GM23248 (cell line): ENCODE results near the gene DENND4C. TPM values are rescaled to one million over a fixed set of nuclear protein-coding genes. Genes with fewer than 3 reads are reported as not detected.
"Not testable (repeated sequence)": the region's sequence is repeated elsewhere in the genome, so short reads cannot be mapped to it uniquely, and the experiment has no call there.

Source experiments
- DNase-seq: peaks from one replicate; pipeline ENCODE4 v3.0.0-alpha.2; 2015
- H2AFZ ChIP-seq: fragments of 200-600 bp; sonication (generic); 2 replicates; pipeline ENCODE4 v1.6.1; 2016; ENCODE audit warnings: antibody characterized with exemption
- H3F3A ChIP-seq: fragments of 200-600 bp; sonication (generic); 2 replicates; pipeline ENCODE4 v1.6.1; 2016; ENCODE audit warnings: mild to moderate bottlenecking, antibody characterized with exemption, mixed run types; ENCODE audit not compliant: insufficient read depth
- H3K27ac ChIP-seq: fragments of 200-600 bp; sonication (generic); 2 replicates; pipeline ENCODE4 v1.5.1; 2016; ENCODE audit warnings: mild to moderate bottlenecking
- H3K27me3 ChIP-seq: fragments of 200-600 bp; sonication (generic); replicated peaks from 2 replicates; pipeline ENCODE4 v1.6.1; 2016; ENCODE audit warnings: mild to moderate bottlenecking; ENCODE audit not compliant: insufficient read depth
- H3K36me3 ChIP-seq: fragments of 200-600 bp; sonication (generic); 2 replicates; pipeline ENCODE4 v1.6.1; 2016; ENCODE audit warnings: low read depth, mild to moderate bottlenecking
- H3K4me1 ChIP-seq: fragments of 200-600 bp; sonication (generic); 2 replicates; pipeline ENCODE4 v1.6.1; 2016; ENCODE audit warnings: mild to moderate bottlenecking; ENCODE audit not compliant: insufficient read depth
- H3K4me2 ChIP-seq: fragments of 200-600 bp; sonication (generic); one replicate; pipeline ENCODE4 v1.6.1; 2016; ENCODE audit warnings: mild to moderate bottlenecking; ENCODE audit not compliant: unreplicated experiment
- H3K4me3 ChIP-seq: fragments of 200-600 bp; sonication (generic); 2 replicates; pipeline ENCODE4 v1.5.1; 2016; ENCODE audit warnings: mild to moderate bottlenecking
- H3K79me2 ChIP-seq: fragments of 200-600 bp; sonication (generic); 2 replicates; pipeline ENCODE4 v1.6.1; 2016; ENCODE audit warnings: mild to moderate bottlenecking; ENCODE audit not compliant: insufficient read depth
- H3K9ac ChIP-seq: fragments of 200-600 bp; sonication (generic); 2 replicates; pipeline ENCODE4 v1.6.1; 2016; ENCODE audit warnings: mild to moderate bottlenecking
- H3K9me2 ChIP-seq: fragments of 200-600 bp; sonication (generic); 2 replicates; pipeline ENCODE4 v1.6.1; 2016; ENCODE audit warnings: mixed run types, mild to moderate bottlenecking, moderate library complexity; ENCODE audit not compliant: insufficient read depth
- H3K9me3 ChIP-seq: fragments of 200-600 bp; sonication (generic); one replicate; pipeline ENCODE4 v1.6.1; 2017; ENCODE audit warnings: low read depth
- H4K20me1 ChIP-seq: fragments of 200-600 bp; sonication (generic); 2 replicates; pipeline ENCODE4 v1.6.0; 2016; ENCODE audit not compliant: insufficient read depth
- EZH2 ChIP-seq: fragments of 200-600 bp; sonication (generic); IDR thresholded peaks from 2 replicates; pipeline ENCODE4 v1.6.1; 2018; ENCODE audit warnings: antibody characterized with exemption, mild to moderate bottlenecking; ENCODE audit not compliant: insufficient read depth, poor library complexity, severe bottlenecking
- EZH2phosphoT487 ChIP-seq: fragments of 200-600 bp; sonication (generic); IDR thresholded peaks from 2 replicates; pipeline ENCODE4 v1.6.1; 2018; ENCODE audit warnings: antibody characterized with exemption, moderate library complexity, mild to moderate bottlenecking, low read depth; ENCODE audit not compliant: insufficient read depth
- WGBS, 2 experiments: methylation state at CpG; one replicate each; pipeline ENCODE4 v1.1.6; 2015 to 2017; ENCODE audit warnings: low lambda C conversion rate in 2 of 2, low coverage in 1 of 2; ENCODE audit errors: missing lambda C conversion rate in 2 of 2; 5-methylcytosine and 5-hydroxymethylcytosine counted together
- in situ Hi-C: fragments of 300-500 bp; cut with MboI; formaldehyde crosslinking; loops from 2 replicates; pipeline ENCODE4 v1.15.0; 2020
- polyA plus RNA-seq: library from polyadenylated mRNA; unstranded; fragments of >200 nt; fragmentation: Nextera tagmentation; extraction: Ambion mirVana; gene quantifications from 2 replicates; pipeline ENCODE4 v1.2.1, GENCODE V29; 2016
- total RNA-seq: library from RNA; depleted of rRNA; stranded (reverse); fragments of >200 nt; shearing (Covaris generic); gene quantifications from 2 replicates; pipeline ENCODE4 v1.2.3, GENCODE V29; 2014

The DENND4C gene
- total and polyA plus RNA-seq, 2 experiments from 2014 or later = 11.8 to 28.9 TPM

DNA sequence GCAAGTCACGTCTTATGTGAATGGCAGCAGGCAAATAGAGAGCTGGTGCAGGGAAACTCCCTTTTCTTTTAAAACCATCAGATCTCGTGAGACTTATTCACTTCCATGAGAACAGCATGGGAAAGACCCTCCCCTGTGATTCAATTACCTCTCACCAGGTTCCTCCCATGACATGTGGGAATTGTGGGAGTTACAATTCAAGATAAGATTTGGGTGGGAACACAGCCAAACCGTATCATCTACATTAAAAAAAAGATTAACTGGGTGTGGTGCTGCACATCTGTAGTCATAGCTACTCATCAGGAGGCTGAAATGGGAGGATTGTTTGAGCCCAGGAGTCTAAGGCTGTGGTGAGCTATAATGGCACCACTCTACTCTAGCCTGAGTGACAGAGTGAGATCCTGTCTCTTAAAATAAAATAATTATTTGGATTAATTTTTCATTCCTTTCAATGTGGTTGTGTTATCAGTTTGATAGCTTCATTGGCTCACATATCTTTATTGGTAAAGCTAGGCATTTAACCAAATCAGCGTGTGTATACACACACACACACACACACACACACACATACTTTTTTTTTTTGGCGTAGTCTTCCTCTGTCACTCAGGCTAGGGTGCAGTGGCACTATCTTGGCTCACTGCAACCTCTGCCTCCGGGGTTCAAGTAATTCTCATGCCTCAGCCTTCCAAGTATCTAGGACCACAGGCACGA lies 21.8 kb downstream of the DENND4C start:
- in situ Hi-C loops = no loop called here
- Histone ChIP-seq H2AFZ (no peak overlapping the region), H3K9ac (no peak overlapping the region), H3K9me3 (no peaks in the 10 kb centered on the region), H3F3A (no peaks in the 10 kb centered on the region), H3K36me3 (no peaks in the 10 kb centered on the region), H3K4me2 (no peak overlapping the region), H3K4me1 (no peaks in the 10 kb centered on the region), H3K27ac (no peak overlapping the region), H3K27me3 (no peaks in the 10 kb centered on the region), H3K79me2 (peaks cover 99% of the 10 kb centered on the region), H3K9me2 (no peaks in the 10 kb centered on the region), H3K4me3 (no peak overlapping the region), H4K20me1 (0 out of 2 replicates have a peak, but pooled peaks cover 4% of the 10 kb centered on the region)
- TF ChIP-seq EZH2phosphoT487 (no peak), EZH2 (no peak)
- no peak for DNase-seq
- 90 to 92% methylated on average over 7 of the region's 7 CpGs for WGBS, 2 experiments

DNA sequence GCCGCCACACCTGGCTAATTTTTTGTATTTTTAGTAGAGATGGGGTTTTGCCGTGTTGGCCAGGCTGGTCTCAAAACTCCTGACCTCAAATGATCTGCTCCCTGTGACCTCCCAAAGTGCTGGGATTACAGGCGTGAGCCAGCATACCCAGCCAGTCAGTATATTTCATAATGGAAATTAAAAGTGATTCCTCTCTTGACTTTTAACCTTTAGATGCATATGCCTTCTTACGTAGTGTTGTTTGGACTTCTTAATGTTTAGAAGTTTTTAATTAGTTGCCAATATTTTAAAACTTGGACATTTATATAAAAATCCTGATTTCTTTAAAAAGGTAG lies 22.4 kb downstream of the DENND4C start:
- H4K20me1 ChIP-seq = 0 out of 2 replicates have a peak, but pooled peaks cover 4% of the 10 kb centered on the region
- no peaks in the 10 kb centered on the region for H3K9me3 ChIP-seq
- no peak overlapping the region for H3K4me3 ChIP-seq
- no peaks in the 10 kb centered on the region for H3F3A ChIP-seq
- no peak for DNase-seq
- in situ Hi-C loops = no loop called here
- H3K27ac ChIP-seq = no peak overlapping the region
- H2AFZ ChIP-seq = no peak overlapping the region
- H3K36me3 ChIP-seq = no peaks in the 10 kb centered on the region
- no peaks in the 10 kb centered on the region for H3K9me2 ChIP-seq
- 66 to 71% methylated on average over 4 of the region's 4 CpGs for WGBS, 2 experiments
- H3K4me2 ChIP-seq = no peak overlapping the region
- no peak overlapping the region for H3K9ac ChIP-seq
- H3K79me2 ChIP-seq = peaks cover 99% of the 10 kb centered on the region
- no peaks in the 10 kb centered on the region for H3K27me3 ChIP-seq
- H3K4me1 ChIP-seq = no peaks in the 10 kb centered on the region
- no peak for TF ChIP-seq EZH2
- TF ChIP-seq EZH2phosphoT487 = no peak

DNA sequence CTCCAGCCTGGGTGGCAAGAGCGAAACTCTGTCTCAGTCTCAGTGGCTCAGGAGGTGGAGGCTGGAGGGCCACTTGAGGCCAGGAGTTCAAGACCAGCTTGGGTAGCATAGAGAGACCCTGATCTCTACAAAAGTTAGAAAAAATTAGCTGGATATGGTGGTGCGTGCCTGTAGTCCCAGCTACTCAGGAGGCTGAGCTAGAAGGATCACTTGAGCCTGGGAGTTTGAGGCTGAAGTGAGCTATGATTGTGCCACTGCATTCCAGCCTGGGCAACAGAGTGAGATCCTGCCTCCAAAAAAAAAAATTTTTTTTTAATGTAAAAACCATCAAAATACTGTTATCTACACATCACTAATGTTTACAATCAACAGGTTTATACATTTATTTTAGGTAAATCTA lies 24.6 kb downstream of the DENND4C start:
- Histone ChIP-seq H3K9me2 (no peaks in the 10 kb centered on the region), H3K4me3 (no peak overlapping the region), H3F3A (no peaks in the 10 kb centered on the region), H3K79me2 (peaks cover 99% of the 10 kb centered on the region), H3K36me3 (no peaks in the 10 kb centered on the region), H3K9ac (no peak overlapping the region), H2AFZ (no peak overlapping the region), H3K4me2 (no peak overlapping the region), H3K9me3 (no peaks in the 10 kb centered on the region), H4K20me1 (0 out of 2 replicates have a peak, but pooled peaks cover 4% of the 10 kb centered on the region), H3K27ac (no peak overlapping the region), H3K27me3 (no peaks in the 10 kb centered on the region), H3K4me1 (no peaks in the 10 kb centered on the region)
- TF ChIP-seq EZH2 = no peak
- TF ChIP-seq EZH2phosphoT487 = no peak
- DNase-seq = no peak
- in situ Hi-C loops = no loop called here
- 92 to 97% methylated on average over 2 of the region's 2 CpGs for WGBS, 2 experiments

DNA sequence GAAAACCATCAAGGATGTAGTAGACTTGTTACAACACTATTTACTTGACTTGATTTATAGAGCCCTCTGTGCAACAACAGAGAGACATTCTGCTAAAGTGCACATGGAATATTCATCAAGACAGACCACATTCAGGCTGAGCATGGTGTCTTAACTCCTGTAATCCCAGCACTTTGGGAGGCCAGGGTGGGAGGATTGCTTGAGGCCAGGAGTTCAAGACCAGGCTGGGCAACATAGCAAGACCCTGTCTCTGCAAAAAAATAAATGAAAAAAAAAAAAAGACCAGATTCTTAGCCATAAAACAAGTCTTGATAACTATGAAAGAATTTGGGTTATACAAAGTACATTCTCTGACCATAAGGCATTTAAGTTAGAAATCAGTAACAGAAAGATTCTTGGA lies 25.3 kb downstream of the DENND4C start:
- in situ Hi-C loops = no loop called here
- no peak for TF ChIP-seq EZH2
- peaks cover 100% of the 10 kb centered on the region for H3K79me2 ChIP-seq

DNA sequence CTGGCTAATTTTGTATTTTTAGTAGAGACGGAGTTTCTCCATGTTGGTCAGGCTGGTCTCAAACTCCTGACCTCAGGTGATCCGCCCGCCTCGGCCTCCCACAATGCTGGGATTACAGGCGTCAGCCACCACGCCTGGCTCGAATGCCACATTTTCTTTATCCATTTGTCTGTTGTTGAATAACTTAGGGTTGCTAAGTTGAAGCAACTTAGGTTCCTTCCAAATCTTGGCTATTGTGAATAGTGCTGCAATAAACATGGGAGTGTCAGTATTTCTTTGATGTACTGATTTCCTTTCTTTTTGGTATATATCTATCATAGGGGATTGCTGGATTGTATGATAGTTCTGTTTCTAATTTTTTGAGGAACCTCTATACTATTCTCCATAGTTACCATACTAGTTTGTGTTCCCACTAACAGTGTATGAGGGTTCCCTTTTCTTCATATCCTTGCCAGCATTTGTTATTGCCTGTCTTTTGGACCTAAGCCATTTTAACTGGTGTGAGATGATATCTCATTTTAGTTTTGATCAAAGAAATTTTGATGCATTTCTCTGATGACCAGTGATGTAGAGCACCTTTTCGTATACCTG lies 29.3 kb downstream of the DENND4C start:
- 90 to 93% methylated on average over 8 of the region's 8 CpGs for WGBS, 2 experiments
- H3F3A ChIP-seq, H3K4me2 ChIP-seq, H3K9me3 ChIP-seq, H4K20me1 ChIP-seq, DNase-seq, H3K36me3 ChIP-seq, H2AFZ ChIP-seq, H3K9me2 ChIP-seq, H3K4me1 ChIP-seq, H3K27ac ChIP-seq, H3K27me3 ChIP-seq, H3K4me3 ChIP-seq, in situ Hi-C loops, H3K9ac ChIP-seq: not testable (repeated sequence)
- peaks cover 100% of the 10 kb centered on the region for H3K79me2 ChIP-seq

More for the DNA sequence above, 25.3 kb downstream of the DENND4C start:
- Histone ChIP-seq H3K9ac (no peak overlapping the region), H3K4me2 (no peak overlapping the region), H3K9me2 (no peaks in the 10 kb centered on the region), H3K4me3 (no peak overlapping the region), H3K27ac (no peak overlapping the region), H3F3A (no peaks in the 10 kb centered on the region), H3K9me3 (no peaks in the 10 kb centered on the region), H2AFZ (no peak overlapping the region), H4K20me1 (0 out of 2 replicates have a peak, but pooled peaks cover 4% of the 10 kb centered on the region), H3K27me3 (no peaks in the 10 kb centered on the region), H3K4me1 (no peaks in the 10 kb centered on the region), H3K36me3 (no peaks in the 10 kb centered on the region)
- no peak for DNase-seq

DNA sequence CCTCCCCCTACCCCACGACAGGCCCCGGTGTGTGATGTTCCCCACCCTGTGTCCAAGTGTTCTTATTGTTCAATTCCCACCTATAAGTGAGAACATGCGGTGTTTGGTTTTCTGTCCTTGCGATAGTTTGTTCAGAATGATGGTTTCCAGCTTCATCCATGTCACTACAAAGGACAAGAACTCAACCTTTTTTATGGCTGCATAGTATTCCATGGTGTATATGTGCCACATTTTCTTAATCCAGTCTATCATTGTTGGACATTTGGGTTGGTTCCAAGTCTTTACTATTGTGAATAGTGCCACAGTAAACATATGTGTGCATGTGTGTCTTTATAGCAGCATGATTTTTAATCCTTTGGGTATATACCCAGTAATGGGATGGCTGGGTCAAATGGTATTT lies 35.1 kb downstream of the DENND4C start:
- DNase-seq, H3K4me3 ChIP-seq, H3K9ac ChIP-seq, H3K36me3 ChIP-seq, H2AFZ ChIP-seq, H3K4me1 ChIP-seq, H3K9me2 ChIP-seq, H3K27ac ChIP-seq, H3K4me2 ChIP-seq, in situ Hi-C loops, H3K9me3 ChIP-seq, H3F3A ChIP-seq, H3K27me3 ChIP-seq: not testable (repeated sequence)
- Histone ChIP-seq H4K20me1 (peaks cover 14% of the 10 kb centered on the region; the same call in 1 of the 2 replicates), H3K79me2 (peaks cover 100% of the 10 kb centered on the region)
- 89 to 98% methylated on average over 4 of the region's 4 CpGs for WGBS, 2 experiments

DNA sequence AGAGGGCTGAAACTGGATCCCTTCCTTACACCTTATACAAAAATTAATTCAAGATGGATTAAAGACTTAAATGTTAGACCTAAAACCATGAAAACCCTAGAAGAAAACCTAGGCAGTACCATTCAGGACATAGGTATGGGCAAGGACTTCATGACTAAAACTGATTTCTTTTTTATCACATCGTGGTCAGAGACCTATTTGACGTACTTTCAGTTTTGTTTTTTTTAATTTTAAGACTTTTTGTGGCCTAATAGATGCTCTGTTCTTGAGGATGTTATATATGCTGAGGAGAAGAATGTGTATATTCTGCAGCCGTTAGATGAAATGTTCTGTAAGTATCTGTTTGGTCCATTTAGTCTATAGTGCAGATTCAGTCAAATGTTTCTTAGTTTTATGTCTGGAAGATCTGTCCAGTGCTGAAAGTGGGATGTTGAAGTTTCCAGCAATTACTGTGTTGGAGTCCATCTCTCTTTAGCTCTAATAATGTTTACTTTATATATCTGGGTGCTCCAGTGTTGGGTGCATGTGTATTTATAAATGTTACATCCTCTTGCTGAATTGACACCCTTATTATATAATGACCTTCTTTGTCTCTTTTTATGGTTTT lies 36.4 kb downstream of the DENND4C start:
- WGBS, 2 experiments = 66 to 69% methylated on average over 3 of the region's 3 CpGs
- H3K4me1 ChIP-seq, H3K9me2 ChIP-seq, H3K4me3 ChIP-seq, H3K4me2 ChIP-seq, H2AFZ ChIP-seq, H3K9ac ChIP-seq, in situ Hi-C loops, DNase-seq, H3K27me3 ChIP-seq, H3K27ac ChIP-seq, H3K9me3 ChIP-seq, H3K36me3 ChIP-seq, H3F3A ChIP-seq: not testable (repeated sequence)
- Histone ChIP-seq H3K79me2 (peaks cover 100% of the 10 kb centered on the region), H4K20me1 (peaks cover 14% of the 10 kb centered on the region; the same call in 1 of the 2 replicates)
